ENCODE measurements around the gene SLC8A3. TPM values are rescaled to one million over a fixed set of nuclear protein-coding genes. Genes with fewer than 3 reads are reported as not detected.

The SLC8A3 gene
- total and polyA plus RNA-seq, 9 of the 15 experiments (the other 6 are each of a cell fraction or from before 2014, with no cell fraction given) = not detected

GRCh38 chr14:70237710-70238109 lies 49.0 kb upstream of the SLC8A3 start (continued):
- TF ChIP-seq TEAD4 (IDR thresholded peaks at IDR 0.05; ENCODE audit: low read length) = peak; percentile 98
- TF ChIP-seq TEAD4 (CRISPR knock-in tag; IDR thresholded peaks at IDR 0.05; ENCODE audit: borderline replicate concordance) = no peak
- no peak for TF ChIP-seq HOXB6 (CRISPR knock-in tag; IDR thresholded peaks at IDR 0.05; ENCODE audit: borderline replicate concordance)
- TF ChIP-seq CBX3 (IDR thresholded peaks at IDR 0.05; ENCODE audit: borderline replicate concordance in 1 of 2, low read length in 2 of 2) = no peak
- TF ChIP-seq PRPF4 (IDR thresholded peaks at IDR 0.05; ENCODE audit: insufficient read depth, low read depth, low read length, poor library complexity, severe bottlenecking) = no peak
- peak; percentile 95 for TF ChIP-seq EP300 (IDR thresholded peaks at IDR 0.05; ENCODE audit: low read length)
- TF ChIP-seq ZNF551 (CRISPR knock-in tag; IDR thresholded peaks at IDR 0.05) = no peak
- TF ChIP-seq PHF21A (IDR thresholded peaks at IDR 0.05; ENCODE audit: borderline replicate concordance, low read depth) = no peak
- no peak for TF ChIP-seq TFAM (CRISPR knock-in tag; conservative IDR thresholded peaks at IDR 0.05)
- TF ChIP-seq GTF3C2 (IDR thresholded peaks at IDR 0.05; ENCODE audit: borderline replicate concordance, extremely low read depth, insufficient read length) = no peak
- peak; percentile 47 for TF ChIP-seq GABPA (tag; conservative IDR thresholded peaks at IDR 0.05; ENCODE audit: low read depth)
- TF ChIP-seq TCF3 (CRISPR knock-in tag; IDR thresholded peaks at IDR 0.05) = peak; percentile 99
- TF ChIP-seq PHB (CRISPR knock-in tag; IDR thresholded peaks at IDR 0.05) = no peak
- TF ChIP-seq ARID3A (IDR thresholded peaks at IDR 0.05; ENCODE audit: borderline replicate concordance, low read depth, low read length) = 0 out of 2 replicates have a peak, but pooled peaks have one; percentile 11
- no peak for TF ChIP-seq ZBTB40 (IDR thresholded peaks at IDR 0.05)
- no peak for TF ChIP-seq ZBTB40 (CRISPR knock-in tag; IDR thresholded peaks at IDR 0.05)
